ENCODE measurements around the gene DSE. TPM values are rescaled to one million over a fixed set of nuclear protein-coding genes. Genes with fewer than 3 reads are reported as not detected.

Gene DSE
- total RNA-seq, 3 donors from 2014 or later (not counting 1 experiment from before 2014, with no cell fraction given) = 7.4 to 9.6 (median 7.6) TPM

- no peak for ATAC-seq
- H3K4me1 ChIP-seq (ENCODE audit: control insufficient read depth, insufficient read depth, low read length) = peaks cover 17% of the 10 kb centered on the region
- peaks cover 14% of the 10 kb centered on the region for H3K27me3 ChIP-seq (ENCODE audit: control insufficient read depth, insufficient read depth, low read length)
- H3K36me3 Mint-ChIP-seq = no peaks in the 10 kb centered on the region
- peaks cover 9 to 16% of the 10 kb centered on the region in 2 donors for H3K4me1 Mint-ChIP-seq
- H3K4me3 ChIP-seq (ENCODE audit: low read length) = peak overlapping the region; percentile 55
- intact Hi-C loops (cut with micrococcal nuclease) = no loop called here
- H3K27ac ChIP-seq (ENCODE audit: low read length) = no peak overlapping the region
- DNase-seq = no peak
- no peak overlapping the region for H3K27ac Mint-ChIP-seq
- H3K27me3 Mint-ChIP-seq (ENCODE audit: low read depth in 2 of 2) = peaks cover 18 to 21% of the 10 kb centered on the region in 2 donors
- no peaks in the 10 kb centered on the region for H3K9me3 Mint-ChIP-seq
- 33% methylated on average over 3 of the region's 8 CpGs for WGBS (ENCODE audit: insufficient coverage)
- H3K36me3 ChIP-seq (ENCODE audit: control insufficient read depth, insufficient read depth, low read length) = no peaks in the 10 kb centered on the region
- TF ChIP-seq, protein P1, sequence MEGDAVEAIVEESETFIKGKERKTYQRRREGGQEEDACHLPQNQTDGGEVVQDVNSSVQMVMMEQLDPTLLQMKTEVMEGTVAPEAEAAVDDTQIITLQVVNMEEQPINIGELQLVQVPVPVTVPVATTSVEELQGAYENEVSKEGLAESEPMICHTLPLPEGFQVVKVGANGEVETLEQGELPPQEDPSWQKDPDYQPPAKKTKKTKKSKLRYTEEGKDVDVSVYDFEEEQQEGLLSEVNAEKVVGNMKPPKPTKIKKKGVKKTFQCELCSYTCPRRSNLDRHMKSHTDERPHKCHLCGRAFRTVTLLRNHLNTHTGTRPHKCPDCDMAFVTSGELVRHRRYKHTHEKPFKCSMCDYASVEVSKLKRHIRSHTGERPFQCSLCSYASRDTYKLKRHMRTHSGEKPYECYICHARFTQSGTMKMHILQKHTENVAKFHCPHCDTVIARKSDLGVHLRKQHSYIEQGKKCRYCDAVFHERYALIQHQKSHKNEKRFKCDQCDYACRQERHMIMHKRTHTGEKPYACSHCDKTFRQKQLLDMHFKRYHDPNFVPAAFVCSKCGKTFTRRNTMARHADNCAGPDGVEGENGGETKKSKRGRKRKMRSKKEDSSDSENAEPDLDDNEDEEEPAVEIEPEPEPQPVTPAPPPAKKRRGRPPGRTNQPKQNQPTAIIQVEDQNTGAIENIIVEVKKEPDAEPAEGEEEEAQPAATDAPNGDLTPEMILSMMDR (IDR thresholded peaks at IDR 0.05) = no peak
- H3K4me3 Mint-ChIP-seq = peak overlapping the region; percentile 92
- no peaks in the 10 kb centered on the region for H3K9me3 ChIP-seq (ENCODE audit: control insufficient read depth, insufficient read depth, low read length)
These were observed 1.1 kb downstream of the DSE start for GRCh38 chr6:116371918-116372209.

- no peak for DNase-seq
- peaks cover 9 to 16% of the 10 kb centered on the region in 2 donors for H3K4me1 Mint-ChIP-seq
- no peaks in the 10 kb centered on the region for H3K36me3 ChIP-seq (ENCODE audit: control insufficient read depth, insufficient read depth, low read length)
- no peaks in the 10 kb centered on the region for H3K36me3 Mint-ChIP-seq
- H3K4me1 ChIP-seq (ENCODE audit: control insufficient read depth, insufficient read depth, low read length) = peaks cover 17% of the 10 kb centered on the region
- no peaks in the 10 kb centered on the region for H3K9me3 Mint-ChIP-seq
- TF ChIP-seq, protein P1 (IDR thresholded peaks at IDR 0.05) = no peak
- peaks cover 20 to 25% of the 10 kb centered on the region in 2 donors for H3K27me3 Mint-ChIP-seq (ENCODE audit: low read depth in 2 of 2)
- no peak overlapping the region for H3K4me3 Mint-ChIP-seq
- no peak overlapping the region for H3K27ac ChIP-seq (ENCODE audit: low read length)
- H3K4me3 ChIP-seq (ENCODE audit: low read length) = no peak overlapping the region
- ATAC-seq = no peak
- no peak overlapping the region for H3K27ac Mint-ChIP-seq
- intact Hi-C loops (cut with micrococcal nuclease) = no loop called here
- H3K9me3 ChIP-seq (ENCODE audit: control insufficient read depth, insufficient read depth, low read length) = no peaks in the 10 kb centered on the region
- peaks cover 14% of the 10 kb centered on the region for H3K27me3 ChIP-seq (ENCODE audit: control insufficient read depth, insufficient read depth, low read length)
- 95% methylated on average over 6 of the region's 6 CpGs for WGBS (ENCODE audit: insufficient coverage)
These were observed 2.6 kb downstream of the DSE start for GRCh38 chr6:116373300-116373699.

DNA sequence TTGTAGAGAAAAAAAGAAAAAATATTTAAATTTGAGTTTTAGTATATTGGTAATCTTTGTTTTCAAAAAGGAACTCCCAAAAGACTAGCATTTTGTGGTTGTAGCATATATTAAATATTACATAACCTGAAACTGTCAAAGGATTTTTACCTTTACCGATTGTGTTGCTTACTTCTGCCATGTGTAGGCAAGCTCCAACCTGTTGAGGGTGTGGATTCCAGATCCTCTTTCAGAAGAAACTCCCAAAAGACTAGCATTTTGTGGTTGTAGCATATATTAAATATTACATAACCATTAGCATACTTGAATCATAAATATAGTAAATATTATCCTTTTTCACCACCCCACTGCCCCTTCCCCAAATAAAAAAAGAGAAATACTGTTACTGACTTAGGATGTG lies 3.2 kb downstream of the DSE start:
- no peak overlapping the region for H3K4me3 Mint-ChIP-seq
- DNase-seq (no peak), ATAC-seq (no peak)
- H3K4me1 Mint-ChIP-seq = peaks cover 9 to 16% of the 10 kb centered on the region in 2 donors
- no CpG with 5 or more reads among the region's 1 CpG for WGBS (ENCODE audit: insufficient coverage)
- H3K27me3 Mint-ChIP-seq (ENCODE audit: low read depth in 2 of 2) = peaks cover 20 to 25% of the 10 kb centered on the region in 2 donors
- TF ChIP-seq, protein P1 (IDR thresholded peaks at IDR 0.05) = no peak
- no peaks in the 10 kb centered on the region for H3K9me3 Mint-ChIP-seq
- no peaks in the 10 kb centered on the region for H3K9me3 ChIP-seq (ENCODE audit: control insufficient read depth, insufficient read depth, low read length)
- intact Hi-C loops (cut with micrococcal nuclease) = no loop called here
- peaks cover 14% of the 10 kb centered on the region for H3K27me3 ChIP-seq (ENCODE audit: control insufficient read depth, insufficient read depth, low read length)
- no peaks in the 10 kb centered on the region for H3K36me3 Mint-ChIP-seq
- H3K27ac Mint-ChIP-seq = no peak overlapping the region
- H3K36me3 ChIP-seq (ENCODE audit: control insufficient read depth, insufficient read depth, low read length) = no peaks in the 10 kb centered on the region
- H3K4me3 ChIP-seq (ENCODE audit: low read length) = no peak overlapping the region
- peaks cover 17% of the 10 kb centered on the region for H3K4me1 ChIP-seq (ENCODE audit: control insufficient read depth, insufficient read depth, low read length)
- H3K27ac ChIP-seq (ENCODE audit: low read length) = no peak overlapping the region

- DNase-seq (no peak), ATAC-seq (no peak)
- WGBS (ENCODE audit: insufficient coverage) = 100% methylated on average over 2 of the region's 5 CpGs
- H3K36me3 ChIP-seq (ENCODE audit: control insufficient read depth, insufficient read depth, low read length) = no peaks in the 10 kb centered on the region
- Mint-ChIP-seq H3K4me1 (peaks cover 9 to 16% of the 10 kb centered on the region in 2 donors), H3K27ac (no peak overlapping the region), H3K36me3 (no peaks in the 10 kb centered on the region), H3K9me3 (no peaks in the 10 kb centered on the region), H3K27me3 (ENCODE audit: low read depth in 2 of 2) (peaks cover 20 to 25% of the 10 kb centered on the region in 2 donors), H3K4me3 (no peak overlapping the region)
- intact Hi-C loops (cut with micrococcal nuclease) = no loop called here
- no peak overlapping the region for H3K4me3 ChIP-seq (ENCODE audit: low read length)
- peaks cover 17% of the 10 kb centered on the region for H3K4me1 ChIP-seq (ENCODE audit: control insufficient read depth, insufficient read depth, low read length)
- peaks cover 14% of the 10 kb centered on the region for H3K27me3 ChIP-seq (ENCODE audit: control insufficient read depth, insufficient read depth, low read length)
- TF ChIP-seq, protein P1 (IDR thresholded peaks at IDR 0.05) = no peak
- no peaks in the 10 kb centered on the region for H3K9me3 ChIP-seq (ENCODE audit: control insufficient read depth, insufficient read depth, low read length)
- no peak overlapping the region for H3K27ac ChIP-seq (ENCODE audit: low read length)
These were observed 3.8 kb downstream of the DSE start for GRCh38 chr6:116374586-116374985.
